HT1080 (cell line): Measurements from ENCODE around the gene CYP8B1. TPM values are rescaled to one million over a fixed set of nuclear protein-coding genes. Genes with fewer than 3 reads are reported as not detected.
"Not testable (repeated sequence)": the region's sequence is repeated elsewhere in the genome, so short reads cannot be mapped to it uniquely, and the experiment has no call there.

ENCODE experiments used
- DNase-seq: peaks from one replicate; pipeline ENCODE4 v3.0.0-alpha.2; 2015; ENCODE audit warnings: low read depth
- total RNA-seq: library from RNA; depleted of rRNA; stranded (reverse); fragments of >200 nt; shearing (Covaris generic); gene quantifications from 2 replicates; pipeline ENCODE4 v1.2.3, GENCODE V29; 2014

CYP8B1 gene
- total RNA-seq, 1 experiment from 2014 or later: not detected

GRCh38 chr3:42886294-42886822 lies 10.7 kb upstream of the CYP8B1 start:
- DNase-seq: no peak

DNA sequence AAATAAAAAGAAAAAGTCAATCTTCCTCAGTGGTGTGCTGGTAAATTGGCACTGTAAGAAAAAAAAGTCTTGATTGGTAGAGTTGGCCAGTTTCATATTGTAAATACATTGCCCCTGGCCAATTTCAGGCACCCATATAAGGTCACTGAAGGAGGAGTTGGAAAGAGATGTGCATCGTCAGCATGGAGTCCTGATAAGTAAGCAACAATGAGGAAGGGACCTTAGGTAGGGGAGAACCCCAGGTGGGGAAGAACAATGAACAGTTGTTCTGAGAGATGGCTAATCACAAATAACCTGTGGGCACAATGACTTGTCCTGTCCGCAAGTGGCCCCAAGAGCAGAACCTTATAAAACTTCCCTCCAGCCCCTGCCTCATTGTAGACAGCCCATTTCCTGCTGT lies 8.6 kb upstream of the CYP8B1 start:
- DNase-seq: no peak

GRCh38 chr3:42883251-42883930 lies 7.7 kb upstream of the CYP8B1 start:
- DNase-seq: not testable (repeated sequence)

- DNase-seq: peak; percentile 77
These were observed 5.1 kb upstream of the CYP8B1 start for GRCh38 chr3:42880601-42881451.

GRCh38 chr3:42880183-42880582 lies 4.5 kb upstream of the CYP8B1 start:
- no peak for DNase-seq

DNA sequence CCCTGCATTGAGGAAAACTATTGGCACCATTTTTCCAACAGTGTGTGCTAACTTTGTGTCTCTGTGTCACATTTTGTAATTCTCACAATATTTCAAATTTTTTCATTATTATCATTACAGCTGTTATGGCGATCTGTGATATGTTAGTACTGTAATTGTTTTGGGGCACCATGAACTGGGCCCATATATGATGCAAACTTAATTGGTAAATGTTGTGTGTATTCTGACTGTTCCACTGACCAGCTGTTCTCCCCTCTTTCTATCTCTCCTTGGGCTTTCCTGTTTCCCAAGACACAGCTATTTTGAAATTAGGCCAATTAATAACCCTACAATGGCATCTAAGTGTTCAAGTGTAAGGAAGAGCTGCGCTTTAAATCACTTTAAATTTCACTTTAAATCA lies 2.2 kb upstream of the CYP8B1 start:
- no peak for DNase-seq

DNA sequence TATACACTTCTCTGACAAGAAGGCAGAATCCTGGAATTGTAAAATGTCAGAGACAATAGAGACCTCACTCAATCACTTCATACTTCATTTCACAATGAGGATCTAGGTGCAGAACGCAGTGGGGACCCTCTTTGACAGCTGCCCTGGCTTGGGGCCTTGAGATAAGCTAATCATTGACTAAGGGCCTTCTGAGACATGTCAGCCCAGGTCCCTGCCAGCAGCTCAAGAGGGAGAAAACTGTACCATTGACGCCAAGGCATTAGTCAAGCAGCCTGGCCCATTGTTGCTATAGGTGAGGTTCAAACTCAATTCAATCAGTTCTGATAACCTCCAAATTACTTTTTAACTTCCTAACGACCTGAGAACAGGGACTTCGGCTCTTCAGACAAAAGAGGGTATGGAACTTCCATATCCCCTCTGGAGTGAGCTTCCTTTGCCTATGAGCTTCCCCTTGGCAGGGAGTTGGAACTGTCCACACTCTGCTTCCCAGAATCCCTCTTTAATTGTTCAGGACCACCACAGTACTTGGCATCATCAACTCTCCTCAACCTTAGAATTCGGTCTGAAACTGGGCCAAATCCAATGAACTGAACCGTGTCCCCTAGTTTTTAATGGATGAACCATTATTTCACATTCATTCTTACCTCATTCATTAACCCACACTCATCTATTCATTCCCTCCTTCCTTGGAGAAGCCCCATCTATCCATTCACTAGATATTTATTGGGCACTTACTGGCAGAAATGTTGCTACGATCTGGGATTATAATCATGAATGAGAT lies 1.5 kb upstream of the CYP8B1 start:
- no peak for DNase-seq

- DNase-seq: no peak
These were observed 722 bp upstream of the CYP8B1 start for GRCh38 chr3:42876401-42876800.

DNA sequence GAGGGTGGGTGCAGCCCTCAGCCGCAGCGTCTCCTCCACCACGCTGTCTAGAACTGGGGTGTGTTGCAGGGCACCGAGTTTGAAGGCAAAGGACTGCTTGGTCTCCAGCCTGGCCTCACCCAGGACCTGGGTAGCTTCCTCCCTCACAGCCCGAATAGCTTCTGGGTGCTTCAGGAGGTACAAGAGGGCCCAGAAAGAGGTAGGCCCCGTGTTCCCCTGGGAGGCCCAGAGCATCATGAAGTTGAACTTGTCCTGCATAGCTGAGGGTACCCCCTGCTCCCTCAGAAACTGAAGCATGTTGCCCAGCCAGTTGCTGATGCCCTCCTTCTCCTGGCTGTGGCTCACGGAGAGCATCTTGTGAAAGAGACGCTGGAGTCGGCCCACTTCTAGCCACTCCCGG lies 930 bp downstream of the CYP8B1 start:
- DNase-seq: no peak

DNA sequence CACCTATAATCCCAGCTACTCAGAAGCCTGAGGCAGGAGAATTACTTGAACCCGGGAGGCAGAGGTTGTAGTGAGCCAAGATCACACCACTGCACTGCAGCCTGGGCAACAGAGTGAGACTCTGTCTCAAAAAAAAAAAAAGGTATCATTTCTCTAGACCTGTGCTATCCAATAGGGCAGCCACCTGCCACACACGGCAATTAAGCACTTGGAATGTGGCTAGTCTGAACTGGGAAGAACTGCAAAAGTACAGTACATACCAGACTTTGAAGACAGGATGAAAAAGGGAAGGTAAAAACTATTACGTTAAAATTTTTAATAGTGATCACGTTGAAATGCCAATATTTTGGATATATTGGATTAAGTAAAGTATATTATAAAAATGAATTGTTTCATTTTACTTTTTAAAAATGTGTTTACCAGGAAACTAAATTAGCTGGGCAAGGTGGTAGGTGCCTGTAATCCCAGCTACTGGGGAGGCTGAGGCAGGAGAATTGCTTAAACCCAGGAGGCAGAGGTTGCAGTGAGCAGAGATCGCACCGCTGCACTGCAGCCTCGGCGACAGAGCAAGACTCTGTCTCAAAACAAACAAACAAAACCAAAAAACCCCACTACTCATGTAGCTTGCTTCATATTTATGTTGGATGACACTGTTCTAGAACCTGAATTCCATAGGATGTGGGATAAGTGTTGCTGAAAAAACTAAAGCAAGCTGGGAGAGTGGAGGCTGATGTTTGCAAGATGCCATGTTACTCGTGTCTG lies 2.3 kb downstream of the CYP8B1 start:
- no peak for DNase-seq

DNA sequence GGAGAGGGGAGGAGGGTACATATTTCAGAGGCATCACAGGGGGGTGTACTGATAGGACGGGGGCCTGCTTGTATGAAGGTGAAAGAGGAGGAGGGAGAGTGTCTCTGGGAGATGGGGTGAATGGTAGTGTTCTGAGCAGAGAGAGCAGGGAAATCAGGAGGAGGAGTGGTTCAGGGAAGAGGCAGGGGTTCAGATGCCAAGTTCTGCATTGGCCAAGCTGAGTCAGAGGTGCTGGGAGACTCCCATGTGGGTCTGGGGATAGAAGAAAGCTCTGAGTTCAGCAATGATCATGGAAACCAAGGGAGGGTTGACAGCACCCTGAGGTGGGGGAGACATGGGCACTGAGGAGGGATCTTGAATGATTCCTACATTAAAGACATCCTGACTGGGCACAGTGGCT lies 3.0 kb downstream of the CYP8B1 start:
- DNase-seq: no peak

- DNase-seq: no peak
These were observed 4.0 kb downstream of the CYP8B1 start for GRCh38 chr3:42871592-42872196.

- DNase-seq: no peak
These were observed 6.8 kb downstream of the CYP8B1 start for GRCh38 chr3:42868841-42869240.

- DNase-seq: no peak
These were observed 8.5 kb downstream of the CYP8B1 start for GRCh38 chr3:42867138-42867537.

GRCh38 chr3:42865256-42865655 lies 10.4 kb downstream of the CYP8B1 start:
- no peak for DNase-seq

DNA sequence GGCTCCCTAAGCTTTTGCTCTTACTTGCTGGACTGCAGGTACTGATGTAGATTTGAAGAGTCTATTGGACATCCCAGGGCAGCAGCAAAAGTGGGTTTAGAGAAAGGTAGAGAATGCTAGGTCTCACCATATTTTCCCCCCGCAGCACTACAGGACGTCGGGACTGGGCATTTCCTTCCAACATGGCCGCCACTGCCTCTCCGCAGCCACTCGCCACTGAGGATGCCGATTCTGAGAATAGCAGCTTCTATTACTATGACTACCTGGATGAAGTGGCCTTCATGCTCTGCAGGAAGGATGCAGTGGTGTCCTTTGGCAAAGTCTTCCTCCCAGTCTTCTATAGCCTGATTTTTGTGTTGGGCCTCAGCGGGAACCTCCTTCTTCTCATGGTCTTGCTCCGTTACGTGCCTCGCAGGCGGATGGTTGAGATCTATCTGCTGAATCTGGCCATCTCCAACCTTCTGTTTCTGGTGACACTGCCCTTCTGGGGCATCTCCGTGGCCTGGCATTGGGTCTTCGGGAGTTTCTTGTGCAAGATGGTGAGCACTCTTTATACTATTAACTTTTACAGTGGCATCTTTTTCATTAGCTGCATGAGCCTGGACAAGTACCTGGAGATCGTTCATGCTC lies 11.2 kb downstream of the CYP8B1 start:
- no peak for DNase-seq

DNA sequence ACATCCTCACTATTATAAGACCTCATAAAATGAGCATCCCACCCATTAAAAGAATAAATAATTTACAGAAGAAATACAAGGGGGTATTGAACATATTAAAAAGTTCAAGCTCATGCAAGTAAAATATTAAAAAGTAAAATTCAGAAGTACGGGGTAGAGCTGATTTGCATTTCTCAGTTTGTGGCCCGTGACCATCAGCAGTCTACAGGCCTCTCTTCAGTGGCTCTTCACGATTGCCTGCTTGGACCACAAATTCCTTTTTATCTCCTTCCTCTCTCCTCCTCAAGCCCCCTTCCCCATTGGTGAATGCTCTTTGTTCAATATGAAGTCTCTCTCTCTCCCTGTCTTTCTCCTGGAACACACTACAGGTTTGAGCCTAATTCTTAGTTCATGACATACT lies 19.1 kb downstream of the CYP8B1 start:
- no peak for DNase-seq

DNA sequence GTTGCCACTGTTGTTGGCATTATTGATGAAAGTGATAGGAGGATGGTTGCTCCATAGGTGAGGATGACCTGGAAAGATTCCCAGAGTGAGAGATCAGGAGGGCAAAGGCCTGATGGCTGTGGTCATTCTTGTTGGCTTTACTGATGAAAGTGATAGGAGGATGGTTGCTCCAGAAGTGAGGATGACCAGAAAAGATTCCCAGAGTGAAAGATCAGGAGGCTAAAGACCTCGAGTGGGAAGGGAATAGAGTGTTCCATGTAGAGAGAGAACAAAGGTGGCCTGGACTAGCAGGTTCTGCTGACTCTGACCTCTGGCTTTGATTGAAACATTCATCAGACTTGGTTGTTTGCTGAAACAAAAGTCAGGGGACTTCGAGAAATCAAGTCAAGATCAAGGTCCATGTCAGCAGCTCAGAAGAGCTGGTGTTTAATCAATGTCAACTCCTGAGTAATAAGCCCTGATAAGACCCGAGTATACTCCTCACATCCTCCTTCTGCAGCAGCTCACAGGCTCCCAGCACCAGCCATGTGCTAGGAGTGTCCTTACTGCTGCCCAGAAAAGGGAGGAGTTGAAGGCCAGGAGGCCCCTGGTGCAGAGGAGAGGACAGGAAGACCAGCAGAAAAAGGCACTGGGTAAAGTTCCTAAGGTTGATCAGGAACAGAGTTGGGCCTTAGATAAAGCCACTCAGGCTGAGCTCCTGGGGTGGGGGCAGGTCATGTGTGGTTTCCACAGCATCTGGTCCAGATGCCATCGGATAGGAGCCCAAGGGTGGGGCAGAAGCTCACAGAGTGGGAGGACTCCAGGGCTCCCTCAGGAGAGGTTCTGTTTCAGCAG lies 19.9 kb downstream of the CYP8B1 start:
- no peak for DNase-seq

DNA sequence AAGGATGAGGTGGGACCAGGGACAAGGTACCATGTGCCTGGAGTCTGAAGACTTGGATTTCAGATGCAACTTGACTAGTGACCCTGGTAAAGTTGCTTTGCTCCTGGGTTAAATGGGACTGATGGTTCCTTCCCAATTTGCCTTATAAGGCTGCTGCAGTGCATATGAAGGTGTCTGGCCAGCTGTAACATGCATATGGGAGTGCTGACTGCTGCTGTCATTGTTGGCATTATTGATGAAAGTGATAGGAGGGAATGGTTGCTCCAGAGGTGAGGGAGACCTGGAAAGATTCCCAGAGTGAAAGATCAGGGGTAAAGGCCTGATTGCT lies 20.5 kb downstream of the CYP8B1 start:
- DNase-seq: no peak
